GM19438 (cell line): ENCODE data around the gene HOXC13.

Experiments used
- ATAC-seq: cut with Tn5 transposase; IDR thresholded peaks from one replicate; pipeline ENCODE4 v1.9.1; 2021; ENCODE audit warnings: low read depth; ENCODE audit not compliant: unreplicated experiment

Gene HOXC13

DNA sequence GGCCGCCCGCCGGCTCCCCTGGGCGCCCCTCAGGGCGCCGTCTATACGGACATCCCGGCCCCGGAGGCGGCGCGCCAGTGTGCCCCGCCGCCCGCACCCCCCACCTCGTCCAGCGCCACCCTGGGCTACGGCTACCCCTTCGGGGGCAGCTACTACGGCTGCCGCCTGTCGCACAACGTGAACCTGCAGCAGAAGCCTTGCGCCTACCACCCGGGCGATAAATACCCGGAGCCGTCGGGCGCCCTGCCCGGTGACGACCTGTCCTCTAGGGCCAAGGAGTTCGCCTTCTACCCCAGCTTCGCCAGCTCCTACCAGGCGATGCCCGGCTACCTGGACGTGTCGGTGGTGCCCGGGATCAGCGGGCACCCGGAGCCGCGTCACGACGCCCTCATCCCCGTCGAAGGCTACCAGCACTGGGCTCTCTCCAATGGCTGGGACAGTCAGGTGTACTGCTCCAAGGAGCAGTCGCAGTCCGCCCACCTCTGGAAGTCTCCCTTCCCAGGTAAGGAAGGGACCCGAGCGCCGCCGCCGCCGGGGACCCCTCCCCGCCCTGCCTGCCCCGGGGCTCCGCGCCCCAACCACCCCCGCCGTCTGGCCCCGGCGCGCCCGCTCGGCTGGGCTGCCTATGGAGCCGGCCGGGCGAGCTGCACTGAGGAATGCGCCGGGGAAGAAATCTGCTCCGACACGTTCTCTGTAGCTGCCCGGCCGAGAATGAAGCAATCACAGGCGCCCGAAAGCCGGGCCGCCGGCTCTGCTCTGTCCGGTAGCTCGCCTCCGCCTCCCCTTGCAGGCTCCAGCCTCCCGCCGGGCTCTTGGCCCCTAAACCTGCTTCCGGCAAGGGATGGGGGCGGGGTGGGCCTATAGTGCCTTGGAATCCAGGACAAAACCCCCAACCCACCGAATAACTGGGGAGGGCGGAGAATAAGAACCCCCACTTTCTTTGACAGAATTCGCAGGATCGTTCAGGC lies 794 bp downstream of the HOXC13 start:
- no peak for ATAC-seq

DNA sequence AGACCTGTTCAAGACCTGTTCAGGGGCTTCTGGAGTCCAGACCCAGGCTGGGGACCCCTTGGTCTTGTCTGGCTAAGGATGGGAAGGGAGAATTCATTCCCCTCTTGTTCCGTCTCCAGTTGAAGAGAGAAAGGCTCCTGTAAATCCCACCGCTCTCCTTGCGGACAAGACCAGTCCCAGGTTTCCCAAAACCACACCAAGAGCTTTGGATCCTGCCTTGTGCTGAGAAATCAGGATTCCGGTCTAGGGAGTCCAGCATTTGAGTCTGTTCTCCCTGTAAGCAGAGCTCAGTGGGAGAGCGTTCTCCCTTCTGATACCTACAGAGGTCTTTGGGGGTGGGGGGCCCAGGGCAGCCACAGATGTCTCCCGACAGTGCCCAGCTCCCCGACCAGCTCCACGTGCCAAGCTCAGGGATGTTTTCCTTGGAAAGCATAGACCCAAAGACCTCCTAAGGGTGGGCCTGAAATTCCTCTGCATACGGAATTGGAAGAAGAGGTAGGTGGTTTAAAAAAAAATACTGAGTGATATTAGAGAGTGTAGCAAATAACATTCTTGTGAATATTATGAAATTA lies 1.9 kb downstream of the HOXC13 start:
- no peak for ATAC-seq

DNA sequence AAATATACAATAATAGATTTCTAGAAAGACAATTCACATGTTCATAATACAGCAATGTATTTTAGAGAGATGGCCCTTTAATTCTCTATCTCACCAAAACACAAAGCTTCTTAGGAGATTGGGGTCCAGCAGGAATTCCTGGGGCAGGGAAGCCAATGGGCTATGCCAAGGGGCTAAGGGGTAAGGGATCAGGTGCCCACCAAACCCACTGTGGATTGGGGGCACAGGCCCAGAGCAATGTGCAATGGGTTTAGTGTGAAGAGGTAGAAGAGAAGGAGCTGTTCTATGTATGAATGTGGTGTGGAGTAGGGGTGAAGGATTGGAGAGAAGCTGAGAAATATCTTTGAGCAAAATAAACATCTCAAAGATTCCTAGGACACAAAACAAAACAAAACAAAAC lies 2.6 kb downstream of the HOXC13 start:
- ATAC-seq: no peak

DNA sequence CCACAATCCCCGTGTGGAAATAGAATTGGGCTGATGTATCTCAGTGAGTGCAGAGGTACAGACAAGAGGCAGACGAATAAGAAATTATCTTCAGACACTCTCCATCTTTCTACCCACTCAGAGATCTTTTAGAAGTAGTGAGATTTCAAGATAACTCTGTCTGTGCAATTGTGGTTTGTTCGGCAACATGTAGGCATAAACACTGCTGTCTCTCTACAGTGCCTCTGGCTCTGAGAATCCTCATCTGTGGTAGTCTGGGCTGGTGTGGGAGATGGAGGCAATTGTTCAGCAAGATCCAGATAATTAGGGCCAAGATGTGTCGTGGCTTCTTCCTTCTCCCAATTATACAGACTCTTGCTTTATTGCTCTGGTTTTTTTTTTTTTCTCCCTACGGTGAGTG lies 3.1 kb downstream of the HOXC13 start:
- no peak for ATAC-seq

DNA sequence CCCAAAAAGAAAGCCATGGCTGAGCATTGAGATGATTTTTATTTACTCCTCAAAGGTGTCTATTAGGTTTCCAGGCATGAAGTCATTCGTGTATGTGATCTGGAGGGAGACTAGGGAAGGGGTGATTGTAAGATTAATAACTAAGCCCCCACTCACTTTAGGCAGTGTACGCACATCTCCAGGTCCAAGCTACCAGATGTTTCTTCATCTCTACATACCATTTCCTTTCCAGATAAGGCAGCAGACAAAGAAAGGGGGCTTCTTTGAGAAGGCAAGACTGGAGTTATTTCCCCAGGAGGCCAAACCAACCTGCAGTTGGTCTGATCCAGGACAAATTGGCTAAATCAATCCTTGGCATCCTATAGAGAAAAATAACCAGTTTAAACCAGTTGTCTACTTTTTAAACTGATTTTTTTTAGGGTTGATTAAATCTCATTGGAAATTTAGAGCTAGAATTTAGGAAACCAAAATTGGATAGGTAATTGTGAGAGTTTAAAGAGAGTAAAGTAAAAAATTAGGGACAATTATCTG lies 3.9 kb downstream of the HOXC13 start:
- no peak for ATAC-seq

DNA sequence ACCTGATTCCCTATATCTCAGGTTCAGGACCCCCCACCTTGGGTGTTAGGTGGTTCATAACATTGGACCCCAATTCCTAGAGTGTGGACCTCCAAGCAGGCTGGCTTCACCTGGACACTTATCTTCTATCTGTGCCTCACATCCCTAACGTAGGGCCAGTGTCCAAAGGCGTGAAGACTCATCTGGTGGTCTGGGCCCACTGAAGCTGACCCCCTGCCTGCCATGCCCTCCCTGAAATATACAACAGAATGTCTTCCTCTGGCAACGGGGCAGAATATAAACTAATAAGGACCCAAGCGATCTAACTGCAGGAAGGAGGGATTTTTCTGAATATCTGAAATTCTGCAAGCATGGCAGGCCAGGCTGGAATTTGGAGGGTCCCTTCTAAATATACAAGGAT lies 5.6 kb downstream of the HOXC13 start:
- no peak for ATAC-seq

DNA sequence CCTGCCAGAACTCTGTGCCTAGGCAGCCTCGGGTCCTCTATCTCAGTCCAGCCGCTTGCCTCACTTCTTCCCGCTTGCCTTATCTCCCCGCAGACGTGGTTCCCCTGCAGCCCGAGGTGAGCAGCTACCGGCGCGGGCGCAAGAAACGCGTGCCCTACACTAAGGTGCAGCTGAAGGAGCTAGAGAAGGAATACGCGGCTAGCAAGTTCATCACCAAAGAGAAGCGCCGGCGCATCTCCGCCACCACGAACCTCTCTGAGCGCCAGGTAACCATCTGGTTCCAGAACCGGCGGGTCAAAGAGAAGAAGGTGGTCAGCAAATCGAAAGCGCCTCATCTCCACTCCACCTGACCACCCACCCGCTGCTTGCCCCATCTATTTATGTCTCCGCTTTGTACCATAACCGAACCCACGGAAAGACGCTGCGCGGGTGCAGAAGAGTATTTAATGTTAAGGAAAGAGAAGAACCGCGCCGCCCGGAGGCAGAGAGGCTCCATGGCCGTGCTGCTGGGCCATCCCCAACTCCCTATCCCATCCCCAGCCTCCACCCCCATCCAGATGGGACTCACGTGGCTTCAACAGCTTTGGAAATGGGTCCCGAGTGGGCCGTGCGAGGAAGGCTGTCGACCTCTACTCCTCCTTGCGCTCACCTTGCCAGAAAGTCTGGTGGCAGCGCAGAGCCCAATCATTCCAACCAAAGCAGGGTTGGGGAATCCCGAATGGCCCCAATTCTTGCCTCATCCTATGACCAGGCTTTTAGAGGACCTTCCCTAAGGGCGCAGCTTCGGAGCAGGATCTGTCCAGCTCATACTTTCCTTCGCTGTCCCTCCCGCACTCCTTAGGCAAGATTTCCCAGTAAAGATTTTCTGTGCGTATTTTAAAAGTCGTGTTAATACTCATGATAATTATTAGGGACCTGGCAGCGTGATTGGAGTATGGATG lies 6.5 kb downstream of the HOXC13 start:
- no peak for ATAC-seq

DNA sequence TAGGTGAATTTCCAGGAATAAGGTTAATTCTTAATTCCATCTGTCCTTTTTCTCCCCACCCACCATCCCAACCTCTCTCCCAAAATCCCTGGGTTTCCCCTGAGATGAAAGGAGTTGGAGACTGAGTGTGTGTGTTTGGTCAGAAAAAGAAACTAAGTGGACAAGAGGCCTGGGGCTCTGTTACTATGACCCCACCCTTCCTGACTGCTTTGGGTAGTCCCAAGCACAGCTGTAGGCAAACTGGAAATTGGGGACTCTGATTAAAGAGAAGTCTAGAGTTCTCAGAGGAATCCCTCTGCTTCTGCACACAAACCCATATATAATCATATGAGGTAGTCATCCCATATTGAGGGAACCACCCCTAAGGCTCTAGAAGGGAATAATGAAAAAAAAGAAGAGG lies 9.1 kb downstream of the HOXC13 start:
- ATAC-seq: no peak

DNA sequence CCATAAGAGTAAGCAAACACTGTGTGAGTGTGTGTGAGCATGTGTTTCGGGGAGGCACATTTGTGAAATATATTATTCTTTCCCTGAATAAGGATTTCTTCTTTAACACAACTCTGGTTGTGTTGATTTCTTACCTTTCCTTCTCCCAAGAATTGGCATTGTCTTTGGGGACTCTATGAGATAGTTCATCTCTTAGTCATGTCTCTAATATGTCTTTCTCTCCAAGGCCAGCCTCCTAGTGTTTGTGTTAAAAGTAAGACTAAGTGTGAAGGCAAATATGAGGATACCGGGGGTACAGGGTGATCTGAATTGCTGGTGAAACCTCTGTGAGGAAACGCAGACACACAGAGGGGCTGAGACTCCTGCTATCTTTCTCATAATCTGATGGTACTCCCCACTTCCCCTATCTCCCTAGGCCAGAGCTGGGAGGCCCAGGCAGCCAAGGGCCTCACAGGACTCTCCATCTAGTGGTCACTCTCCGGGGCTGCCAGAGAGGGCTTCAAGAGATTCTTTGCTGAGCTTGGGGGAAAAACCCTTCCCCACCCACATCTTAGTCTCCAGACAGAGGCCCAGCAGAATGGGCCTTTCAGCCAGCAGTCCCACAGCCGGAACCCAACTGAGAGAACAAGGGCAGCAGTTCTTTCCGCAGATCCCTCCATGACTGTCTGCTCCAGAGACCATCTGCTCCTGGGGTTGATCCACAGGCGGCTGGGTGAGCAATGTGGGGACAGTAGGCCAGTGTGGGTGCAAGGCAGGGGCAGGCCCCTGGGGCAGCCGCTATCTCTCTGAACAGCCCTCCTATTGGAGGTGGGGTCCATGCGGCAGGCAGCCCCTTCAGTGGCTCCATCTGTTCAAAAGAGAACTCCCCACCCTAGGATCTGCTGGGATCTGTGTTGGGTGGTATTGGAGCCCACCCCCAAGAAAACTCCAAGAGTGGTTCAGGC lies 10.3 kb downstream of the HOXC13 start:
- ATAC-seq: no peak

DNA sequence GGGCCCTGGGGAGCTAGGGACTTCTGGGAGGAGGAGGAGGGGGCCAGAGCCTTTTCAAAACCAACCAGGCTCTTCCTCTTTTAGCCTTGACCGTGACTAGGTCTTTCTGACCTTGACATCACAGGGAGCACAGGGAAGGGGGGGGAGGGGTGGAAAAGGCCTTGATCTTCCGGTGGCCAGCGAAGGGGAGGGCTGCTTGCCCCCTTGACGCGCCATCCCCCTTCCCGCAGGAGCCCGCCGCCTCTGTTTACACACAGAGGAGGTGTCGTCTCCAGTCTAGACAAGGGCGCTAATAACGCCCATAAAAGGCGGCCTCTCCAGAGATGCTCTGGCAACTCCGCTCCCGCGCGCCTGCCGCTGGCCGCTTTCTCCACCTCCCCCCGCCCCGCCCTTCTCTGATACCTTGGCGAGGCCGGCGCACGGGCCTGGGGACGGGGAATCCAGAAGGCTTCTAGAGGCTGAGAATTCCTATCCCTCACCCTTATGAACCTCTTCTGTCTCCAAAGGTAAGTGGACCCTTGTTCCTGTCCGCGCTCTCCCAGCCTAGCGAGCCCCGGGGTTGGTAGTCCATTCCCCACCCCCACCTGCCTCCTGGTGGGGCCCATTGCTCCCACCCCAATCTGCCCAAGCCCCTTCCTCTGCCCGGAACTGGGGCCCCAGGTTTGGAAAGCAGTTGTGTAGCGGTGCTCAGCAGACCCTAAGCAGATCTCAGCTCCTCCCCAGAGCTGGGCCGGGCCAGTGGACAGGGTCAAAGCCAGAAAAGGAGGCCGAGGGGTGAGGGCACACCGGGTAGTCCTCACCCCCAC lies 11.2 kb downstream of the HOXC13 start:
- ATAC-seq: no peak

DNA sequence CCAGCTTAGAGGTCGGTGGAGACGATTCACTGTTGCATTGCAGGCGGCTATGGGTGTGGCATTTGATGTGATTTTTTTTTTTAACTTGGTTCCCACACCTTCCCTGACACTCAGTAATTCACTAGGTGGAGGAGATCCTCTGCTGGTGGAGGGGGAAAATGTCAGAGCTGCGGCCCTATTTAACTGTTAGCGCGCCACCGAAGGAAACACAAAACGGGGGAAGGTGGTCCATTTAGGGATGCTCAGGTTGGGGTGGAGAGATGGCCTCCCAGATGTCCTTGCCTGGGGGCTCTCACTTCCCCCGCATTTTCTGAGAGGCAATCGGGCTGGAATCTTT lies 11.8 kb downstream of the HOXC13 start:
- no peak for ATAC-seq

DNA sequence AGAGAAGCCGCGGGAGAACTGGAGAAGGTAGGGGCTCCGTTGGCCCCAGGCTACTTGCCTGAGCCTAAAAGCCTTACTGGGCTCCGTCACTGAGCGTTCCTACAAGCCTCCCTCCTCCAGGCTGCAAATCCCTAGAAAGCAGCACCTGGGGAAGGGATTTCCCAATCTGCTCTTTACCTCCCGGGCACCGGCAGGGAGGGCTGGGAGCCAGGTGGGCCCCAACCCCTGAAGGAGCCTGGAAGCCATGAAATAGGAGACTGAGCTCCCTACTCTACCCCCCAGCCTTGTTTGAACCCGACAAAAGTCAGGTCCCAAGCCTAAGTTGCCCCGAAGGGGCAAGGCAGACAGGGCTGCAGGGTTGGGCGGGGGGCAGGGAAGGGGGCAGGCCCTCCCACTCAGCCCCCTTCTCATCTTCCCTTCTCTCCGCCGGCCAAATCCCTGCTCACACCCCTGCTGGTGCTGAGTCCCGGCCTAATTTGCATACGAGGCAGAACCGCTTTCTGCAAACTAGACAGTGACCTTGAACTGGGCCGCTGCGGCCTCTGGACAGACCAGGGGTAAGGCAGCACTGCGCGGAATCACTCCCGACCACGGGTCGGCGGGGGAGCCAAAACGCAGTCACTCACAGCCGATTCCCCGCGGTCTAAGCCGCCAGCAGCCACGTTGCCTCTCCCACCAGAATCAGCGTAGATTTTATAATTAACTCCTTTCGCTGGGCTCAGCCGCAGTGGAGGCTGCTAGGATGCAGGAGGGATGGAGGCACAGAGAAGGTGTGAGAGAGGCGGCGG lies 12.4 kb downstream of the HOXC13 start:
- no peak for ATAC-seq

DNA sequence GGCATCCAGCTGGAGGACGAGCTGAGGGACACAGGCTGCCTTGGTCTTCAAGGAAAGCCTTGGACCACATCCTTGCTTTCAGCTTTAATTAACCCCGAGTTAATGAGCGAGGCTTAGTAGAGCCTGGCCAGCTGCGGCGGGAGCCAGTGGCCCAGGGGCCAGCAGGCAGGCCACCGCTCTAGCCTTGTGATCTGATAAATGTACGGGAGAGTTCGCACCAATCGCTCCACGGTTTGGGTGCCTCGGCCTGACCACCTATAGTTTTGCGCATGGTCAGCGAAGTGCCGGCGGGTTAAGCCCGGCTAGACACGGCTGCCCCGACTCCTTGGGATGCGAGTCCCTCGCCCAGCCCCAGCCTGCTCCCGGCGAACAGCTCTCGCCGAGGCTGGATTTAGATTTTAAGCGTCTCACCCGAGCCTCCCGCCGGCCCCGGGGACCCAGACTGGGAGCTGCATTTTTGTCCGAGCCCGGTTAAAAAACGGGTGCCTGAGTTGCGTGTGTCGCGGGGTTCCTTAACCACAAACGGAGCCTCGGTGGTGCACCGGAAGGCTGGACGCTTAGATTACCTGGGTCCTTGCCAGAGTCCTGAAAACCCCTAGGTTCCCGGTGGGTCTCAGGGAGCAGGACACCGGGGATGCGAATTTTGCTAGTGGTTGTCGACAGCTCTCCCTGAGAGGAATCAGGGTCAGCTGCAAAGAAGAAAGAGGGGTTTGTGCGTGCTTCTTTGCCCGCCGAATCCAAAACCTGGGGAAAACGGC lies 13.1 kb downstream of the HOXC13 start:
- ATAC-seq: no peak

DNA sequence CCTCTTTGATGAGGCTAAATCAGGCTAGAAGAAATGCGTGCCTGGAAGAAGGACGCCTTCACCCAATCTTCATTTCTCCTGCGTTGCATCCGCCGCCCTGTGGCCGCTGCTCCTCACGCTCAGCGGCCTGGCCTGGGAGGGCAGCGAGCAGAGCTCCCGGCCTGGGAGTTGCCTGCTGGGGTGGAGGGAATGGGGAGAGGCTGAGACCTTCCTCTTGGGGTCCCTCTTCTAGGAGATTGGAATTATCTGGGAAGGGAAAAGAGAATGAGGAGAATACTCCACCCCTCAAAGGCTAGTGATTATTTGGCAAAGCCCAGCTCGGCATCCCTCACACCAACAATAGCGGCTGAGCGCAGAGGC lies 13.7 kb downstream of the HOXC13 start:
- no peak for ATAC-seq

DNA sequence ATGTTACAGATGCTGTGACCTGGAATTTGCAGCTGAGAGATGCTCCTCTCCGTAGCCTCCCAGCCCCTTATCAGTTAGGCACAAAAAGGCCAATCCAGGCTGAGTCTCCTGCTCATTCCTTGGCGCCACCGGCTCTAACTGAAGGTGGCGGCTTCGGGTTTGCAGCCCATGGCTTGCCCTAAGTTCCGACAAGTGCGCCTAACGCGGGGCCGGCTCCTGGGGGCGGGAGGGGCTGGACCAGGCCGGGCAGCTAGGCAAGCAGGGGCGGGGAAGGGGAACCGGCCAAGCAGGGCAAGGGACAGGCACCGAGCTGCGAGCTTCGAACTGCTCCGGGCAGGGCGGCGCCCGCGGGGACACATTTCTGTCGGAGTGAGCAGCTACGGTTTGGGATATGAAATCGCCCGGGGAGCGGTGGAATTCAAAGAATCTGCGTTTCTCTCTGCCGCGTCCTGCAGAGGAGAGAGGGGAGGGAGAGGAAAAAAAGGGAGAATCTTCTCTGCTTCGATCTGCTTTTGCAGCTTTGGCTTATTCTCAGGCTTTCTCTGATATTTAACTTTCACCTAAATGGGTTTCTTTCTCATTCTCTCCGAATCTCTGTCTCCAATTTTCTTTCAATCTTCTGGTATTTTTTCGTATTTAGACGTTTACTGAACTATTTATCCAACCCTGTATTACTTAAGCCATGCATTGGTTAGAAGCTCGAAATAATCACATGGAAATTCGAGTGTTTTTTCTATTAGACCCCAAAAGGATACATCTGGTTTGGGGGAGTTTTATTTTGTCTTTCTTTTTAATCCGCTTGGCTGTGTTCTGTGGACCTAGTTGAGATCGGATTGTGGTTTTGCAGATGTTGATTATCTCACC lies 14.5 kb downstream of the HOXC13 start:
- no peak for ATAC-seq

DNA sequence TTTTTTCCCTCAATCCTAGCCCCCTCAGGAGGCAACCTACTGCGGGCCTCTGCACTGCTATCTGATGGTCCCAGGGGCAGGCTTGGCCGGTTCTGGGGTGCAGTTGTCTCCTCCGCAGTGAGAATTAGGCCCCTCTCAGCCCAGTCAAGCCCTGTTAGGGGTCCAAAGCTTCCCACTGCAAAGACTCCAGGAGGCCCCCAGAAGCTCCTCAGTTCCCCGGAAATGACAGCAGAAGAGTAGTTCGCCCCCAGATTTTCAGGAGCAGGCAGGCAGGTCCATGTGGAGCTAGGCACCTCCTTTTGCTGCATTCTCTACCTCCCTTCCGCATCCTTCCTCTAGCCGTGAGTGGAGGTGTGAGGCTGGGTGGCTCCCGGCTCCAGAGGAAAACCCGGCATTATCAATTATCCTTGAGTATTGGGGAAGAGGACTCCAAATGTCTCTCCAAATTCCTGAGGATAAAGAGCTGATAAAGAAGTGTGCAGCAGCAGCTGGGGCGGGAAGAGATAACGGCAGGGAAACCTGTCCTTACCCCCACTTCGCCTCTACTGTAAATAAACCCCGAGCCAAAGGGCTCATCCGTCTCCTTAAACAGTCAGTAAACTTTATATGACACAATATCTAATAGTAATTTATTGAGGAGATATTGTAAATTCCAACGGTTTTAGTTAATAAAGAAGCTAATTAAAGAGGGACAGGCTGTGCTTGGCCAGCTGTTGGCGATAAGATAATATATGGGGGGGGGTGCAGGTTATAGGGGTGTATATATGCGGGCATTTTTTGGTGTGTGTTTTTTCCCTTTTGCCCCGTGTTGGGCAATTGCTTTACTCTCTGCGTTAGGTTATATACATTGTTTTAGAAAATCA lies 15.4 kb downstream of the HOXC13 start:
- no peak for ATAC-seq
